GM21786 (cell line): ENCODE measurements around the gene VEGFA.

Source experiments
- ATAC-seq: cut with Tn5 transposase; IDR thresholded peaks from one replicate; pipeline ENCODE4 v1.9.1; 2021; ENCODE audit not compliant: unreplicated experiment

Gene VEGFA

DNA sequence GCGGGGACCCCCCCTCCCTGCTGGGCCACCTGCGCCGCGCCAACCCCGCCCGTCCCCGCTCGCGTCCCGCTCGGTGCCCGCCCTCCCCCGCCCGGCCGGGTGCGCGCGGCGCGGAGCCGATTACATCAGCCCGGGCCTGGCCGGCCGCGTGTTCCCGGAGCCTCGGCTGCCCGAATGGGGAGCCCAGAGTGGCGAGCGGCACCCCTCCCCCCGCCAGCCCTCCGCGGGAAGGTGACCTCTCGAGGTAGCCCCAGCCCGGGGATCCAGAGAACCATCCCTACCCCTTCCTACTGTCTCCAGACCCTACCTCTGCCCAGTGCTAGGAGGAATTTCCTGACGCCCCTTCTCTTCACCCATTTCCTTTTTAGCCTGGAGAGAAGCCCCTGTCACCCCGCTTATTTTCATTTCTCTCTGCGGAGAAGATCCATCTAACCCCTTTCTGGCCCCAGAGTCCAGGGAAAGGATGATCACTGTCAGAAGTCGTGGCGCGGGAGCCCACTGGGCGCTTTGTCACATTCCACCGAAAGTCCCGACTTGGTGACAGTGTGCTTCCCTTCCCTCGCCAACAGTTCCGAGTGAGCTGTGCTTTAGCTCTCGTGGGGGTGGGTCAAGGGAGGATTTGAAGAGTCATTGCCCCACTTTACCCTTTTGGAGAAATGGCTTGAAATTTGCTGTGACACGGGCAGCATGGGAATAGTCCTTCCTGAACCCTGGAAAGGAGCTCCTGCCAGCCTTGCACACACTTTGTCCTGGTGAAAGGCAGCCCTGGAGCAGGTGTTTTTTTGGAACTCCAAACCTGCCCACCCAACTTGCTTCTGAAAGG lies 2.1 kb downstream of the VEGFA start:
- no peak for ATAC-seq

DNA sequence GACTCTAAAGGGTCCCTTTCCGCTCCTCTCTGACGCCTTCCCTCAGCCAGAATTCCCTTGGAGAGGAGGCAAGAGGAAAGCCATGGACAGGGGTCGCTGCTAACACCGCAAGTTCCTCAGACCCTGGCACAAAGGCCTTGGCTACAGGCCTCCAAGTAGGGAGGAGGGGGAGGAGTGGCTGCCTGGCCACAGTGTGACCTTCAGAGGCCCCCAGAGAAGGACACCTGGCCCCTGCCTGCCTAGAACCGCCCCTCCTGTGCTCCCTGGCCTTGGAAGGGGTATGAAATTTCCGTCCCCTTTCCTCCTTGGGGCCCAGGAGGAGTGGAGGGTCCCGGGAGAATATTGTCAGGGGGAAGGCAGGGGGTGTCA lies 2.7 kb downstream of the VEGFA start:
- no peak for ATAC-seq

DNA sequence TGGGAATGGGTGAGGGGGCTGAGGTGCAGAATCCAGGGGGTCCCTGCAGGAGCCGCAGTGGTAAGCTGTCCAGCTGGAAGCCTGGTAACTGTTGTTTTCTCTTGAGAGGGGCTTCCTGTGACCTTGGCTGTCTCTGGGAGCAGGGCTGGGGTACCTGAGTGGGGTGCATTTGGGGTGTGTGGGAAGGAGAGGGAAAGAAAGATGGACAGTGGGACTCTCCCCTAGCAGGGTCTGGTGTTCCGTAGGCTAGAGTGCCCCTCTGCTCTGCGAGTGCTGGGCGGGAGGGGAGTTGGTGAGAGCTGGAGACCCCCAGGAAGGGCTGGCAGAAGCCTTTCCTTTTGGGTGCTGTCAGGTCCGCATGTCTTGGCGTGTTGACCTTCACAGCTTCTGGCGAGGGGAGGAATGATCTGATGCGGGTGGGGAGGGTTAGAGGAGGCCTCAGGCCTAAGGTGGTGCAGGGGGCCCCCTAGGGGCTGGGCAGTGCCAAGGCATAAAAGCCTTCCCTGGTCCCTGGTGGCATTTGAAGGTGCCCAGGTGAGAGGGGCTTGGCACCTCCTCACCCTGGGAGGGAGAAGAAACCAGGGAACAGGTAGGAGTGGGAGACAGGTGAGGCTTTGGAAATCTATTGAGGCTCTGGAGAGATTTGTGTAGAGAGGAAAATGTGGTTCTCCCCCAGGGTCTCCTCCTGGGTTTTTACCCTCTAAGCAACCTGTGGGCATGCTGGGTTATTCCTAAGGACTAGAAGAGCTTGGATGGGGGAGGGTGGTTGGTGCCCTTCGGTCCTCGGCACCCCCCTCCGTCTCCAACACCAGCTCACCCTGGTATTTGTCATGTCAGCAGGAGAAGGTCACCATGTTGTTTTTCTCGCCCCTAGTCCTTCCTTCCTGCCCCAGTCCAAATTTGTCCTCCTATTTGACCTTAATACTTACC lies 3.3 kb downstream of the VEGFA start:
- no peak for ATAC-seq

DNA sequence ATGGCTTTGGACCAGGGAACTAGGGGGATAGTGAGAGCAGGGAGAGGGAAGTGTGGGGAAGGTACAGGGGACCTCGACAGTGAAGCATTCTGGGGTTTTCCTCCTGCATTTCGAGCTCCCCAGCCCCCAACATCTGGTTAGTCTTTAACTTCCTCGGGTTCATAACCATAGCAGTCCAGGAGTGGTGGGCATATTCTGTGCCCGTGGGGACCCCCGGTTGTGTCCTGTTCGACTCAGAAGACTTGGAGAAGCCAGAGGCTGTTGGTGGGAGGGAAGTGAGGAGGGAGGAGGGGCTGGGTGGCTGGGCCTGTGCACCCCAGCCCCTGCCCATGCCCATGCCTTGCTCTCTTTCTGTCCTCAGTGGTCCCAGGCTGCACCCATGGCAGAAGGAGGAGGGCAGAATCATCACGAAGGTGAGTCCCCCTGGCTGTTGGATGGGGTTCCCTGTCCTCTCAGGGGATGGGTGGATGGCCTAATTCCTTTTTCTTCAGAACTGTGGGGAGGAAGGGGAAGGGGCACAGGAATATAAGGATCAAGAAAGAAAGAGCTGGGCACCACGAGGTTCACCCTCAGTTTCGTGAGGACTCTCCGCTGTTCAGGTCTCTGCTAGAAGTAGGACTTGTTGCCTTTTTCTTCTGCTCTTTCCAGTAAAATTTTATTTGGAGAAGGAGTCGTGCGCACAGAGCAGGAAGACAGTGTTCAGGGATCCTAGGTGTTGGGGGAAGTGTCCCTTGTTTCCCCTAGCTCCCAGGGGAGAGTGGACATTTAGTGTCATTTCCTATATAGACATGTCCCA lies 4.2 kb downstream of the VEGFA start:
- no peak for ATAC-seq

DNA sequence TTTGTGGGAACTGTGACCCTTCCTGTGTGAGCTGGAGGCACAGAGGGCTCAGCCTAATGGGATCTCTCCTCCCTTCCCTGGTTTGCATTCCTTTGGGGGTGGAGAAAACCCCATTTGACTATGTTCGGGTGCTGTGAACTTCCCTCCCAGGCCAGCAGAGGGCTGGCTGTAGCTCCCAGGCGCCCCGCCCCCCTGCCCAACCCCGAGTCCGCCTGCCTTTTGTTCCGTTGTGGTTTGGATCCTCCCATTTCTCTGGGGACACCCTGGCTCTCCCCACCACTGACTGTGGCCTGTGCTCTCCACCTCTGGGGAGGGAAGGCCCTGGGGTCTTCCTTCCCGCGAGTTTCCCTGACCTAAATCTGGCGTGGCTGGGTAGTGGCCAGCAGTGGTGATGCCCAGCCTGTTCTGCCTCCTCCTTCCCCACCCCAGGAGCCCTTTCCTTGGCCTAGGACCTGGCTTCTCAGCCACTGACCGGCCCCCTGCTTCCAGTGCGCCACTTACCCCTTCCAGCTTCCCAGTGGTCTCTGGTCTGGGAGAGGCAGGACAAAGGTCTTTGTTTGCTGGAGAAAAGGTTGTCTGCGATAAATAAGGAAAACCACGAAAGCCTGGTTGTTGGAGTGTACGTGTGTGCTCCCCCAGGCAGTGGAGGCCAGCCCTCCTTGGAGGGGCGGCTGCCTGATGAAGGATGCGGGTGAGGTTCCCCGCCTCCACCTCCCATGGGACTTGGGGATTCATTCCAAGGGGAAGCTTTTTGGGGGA lies 4.9 kb downstream of the VEGFA start:
- ATAC-seq: no peak

DNA sequence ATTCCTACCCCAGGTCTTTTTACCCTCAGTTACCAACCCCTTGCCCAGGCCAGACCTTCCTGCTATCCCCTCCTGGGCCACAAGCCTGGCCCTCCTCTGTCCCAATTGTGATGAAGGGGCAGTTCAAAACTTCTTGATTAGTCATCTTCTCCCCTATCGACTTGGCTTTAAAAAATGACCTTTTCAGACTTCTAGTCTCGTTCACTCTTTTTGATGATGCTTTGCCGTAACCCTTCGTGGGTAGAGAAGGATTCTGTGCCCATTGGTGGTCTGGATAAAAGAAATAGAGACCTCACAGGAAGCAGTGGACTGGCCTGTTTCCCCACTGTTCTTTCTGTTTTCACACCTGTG lies 5.5 kb downstream of the VEGFA start:
- ATAC-seq: no peak

DNA sequence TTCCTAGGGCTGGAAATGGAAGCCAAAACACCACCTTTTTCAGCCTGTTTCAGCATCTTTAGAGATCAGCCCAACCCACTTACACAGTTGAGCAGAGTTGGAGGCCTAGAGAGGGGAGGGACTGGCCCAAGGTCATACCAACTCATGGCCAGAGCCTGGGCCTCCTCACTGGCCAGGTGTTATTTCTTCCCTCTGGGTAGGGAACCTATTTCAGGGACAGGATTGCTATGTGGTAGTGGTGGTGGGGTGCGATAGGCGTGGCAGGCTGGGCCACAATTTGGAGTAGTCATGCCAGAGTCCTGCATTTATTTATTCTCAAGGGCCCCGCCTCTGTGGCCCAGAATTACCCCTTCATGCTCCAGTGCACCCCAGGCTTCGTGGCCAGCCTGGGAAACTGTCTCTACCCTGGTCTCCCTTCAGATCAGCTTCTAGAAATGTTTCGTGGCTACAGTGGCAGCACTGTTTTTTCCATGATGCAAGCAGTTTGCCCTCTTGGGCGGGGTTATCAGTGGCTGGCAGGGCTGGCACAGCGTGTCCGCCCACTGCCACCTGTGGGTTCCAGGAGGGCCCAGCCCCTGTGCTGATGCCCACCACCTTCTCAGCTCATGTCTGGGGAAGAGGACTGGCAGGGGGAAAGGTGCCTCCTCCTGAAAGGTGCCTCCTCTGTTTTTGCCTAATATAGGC lies 6.2 kb downstream of the VEGFA start:
- no peak for ATAC-seq

DNA sequence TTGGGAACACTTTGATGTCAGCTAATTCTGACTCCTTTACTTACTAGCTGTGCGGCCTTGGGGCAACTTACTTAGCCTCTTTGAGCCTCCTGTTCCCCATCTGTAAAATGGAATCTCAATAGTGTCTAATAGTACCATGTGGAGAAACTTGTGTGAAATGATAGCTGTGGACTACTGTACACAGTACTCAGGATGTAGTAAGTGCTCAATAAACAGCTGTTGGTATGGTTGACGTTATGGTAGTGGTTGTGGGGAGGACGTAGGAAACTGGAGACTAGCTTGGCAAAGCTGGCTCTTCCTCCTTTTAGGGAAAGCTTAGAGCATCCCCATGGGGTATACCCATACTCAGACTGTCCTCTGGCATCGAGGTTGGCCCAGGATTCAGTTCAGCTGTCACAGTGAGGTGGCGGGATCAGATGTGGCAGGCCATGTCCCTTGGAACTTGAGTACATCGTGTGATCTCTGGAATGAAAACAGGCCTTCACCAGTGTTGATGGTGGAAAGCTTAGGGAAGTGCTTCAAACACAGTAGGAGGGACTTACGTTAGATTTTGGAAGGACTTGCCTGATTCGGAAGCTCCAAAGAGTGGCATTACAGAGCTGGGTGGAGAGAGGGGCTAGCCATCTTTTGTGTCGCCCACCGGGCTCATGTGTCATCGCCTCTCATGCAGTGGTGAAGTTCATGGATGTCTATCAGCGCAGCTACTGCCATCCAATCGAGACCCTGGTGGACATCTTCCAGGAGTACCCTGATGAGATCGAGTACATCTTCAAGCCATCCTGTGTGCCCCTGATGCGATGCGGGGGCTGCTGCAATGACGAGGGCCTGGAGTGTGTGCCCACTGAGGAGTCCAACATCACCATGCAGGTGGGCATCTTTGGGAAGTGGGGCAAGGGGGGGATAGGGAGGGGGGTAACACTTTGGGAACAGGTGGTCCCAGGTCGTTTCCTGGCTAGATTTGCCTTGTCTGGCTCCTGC lies 7.1 kb downstream of the VEGFA start:
- ATAC-seq: no peak

DNA sequence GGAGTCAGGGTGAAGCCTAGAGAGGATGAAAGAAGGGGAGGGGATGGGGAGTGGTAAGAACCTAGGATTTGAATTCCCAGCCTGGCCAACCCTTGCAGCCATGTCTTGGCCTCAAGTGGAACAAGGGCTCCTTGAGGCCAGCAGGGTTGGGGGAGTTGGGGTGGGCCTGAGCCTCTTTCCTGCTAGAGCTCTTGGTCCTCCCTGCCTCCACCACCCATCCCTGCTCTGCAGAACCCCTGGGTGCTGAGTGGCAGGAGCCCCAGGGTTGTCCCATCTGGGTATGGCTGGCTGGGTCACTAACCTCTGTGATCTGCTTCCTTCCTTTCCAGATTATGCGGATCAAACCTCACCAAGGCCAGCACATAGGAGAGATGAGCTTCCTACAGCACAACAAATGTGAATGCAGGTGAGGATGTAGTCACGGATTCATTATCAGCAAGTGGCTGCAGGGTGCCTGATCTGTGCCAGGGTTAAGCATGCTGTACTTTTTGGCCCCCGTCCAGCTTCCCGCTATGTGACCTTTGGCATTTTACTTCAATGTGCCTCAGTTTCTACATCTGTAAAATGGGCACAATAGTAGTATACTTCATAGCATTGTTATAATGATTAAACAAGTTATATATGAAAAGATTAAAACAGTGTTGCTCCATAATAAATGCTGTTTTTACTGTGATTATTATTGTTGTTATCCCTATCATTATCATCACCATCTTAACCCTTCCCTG lies 8.3 kb downstream of the VEGFA start:
- ATAC-seq: no peak

DNA sequence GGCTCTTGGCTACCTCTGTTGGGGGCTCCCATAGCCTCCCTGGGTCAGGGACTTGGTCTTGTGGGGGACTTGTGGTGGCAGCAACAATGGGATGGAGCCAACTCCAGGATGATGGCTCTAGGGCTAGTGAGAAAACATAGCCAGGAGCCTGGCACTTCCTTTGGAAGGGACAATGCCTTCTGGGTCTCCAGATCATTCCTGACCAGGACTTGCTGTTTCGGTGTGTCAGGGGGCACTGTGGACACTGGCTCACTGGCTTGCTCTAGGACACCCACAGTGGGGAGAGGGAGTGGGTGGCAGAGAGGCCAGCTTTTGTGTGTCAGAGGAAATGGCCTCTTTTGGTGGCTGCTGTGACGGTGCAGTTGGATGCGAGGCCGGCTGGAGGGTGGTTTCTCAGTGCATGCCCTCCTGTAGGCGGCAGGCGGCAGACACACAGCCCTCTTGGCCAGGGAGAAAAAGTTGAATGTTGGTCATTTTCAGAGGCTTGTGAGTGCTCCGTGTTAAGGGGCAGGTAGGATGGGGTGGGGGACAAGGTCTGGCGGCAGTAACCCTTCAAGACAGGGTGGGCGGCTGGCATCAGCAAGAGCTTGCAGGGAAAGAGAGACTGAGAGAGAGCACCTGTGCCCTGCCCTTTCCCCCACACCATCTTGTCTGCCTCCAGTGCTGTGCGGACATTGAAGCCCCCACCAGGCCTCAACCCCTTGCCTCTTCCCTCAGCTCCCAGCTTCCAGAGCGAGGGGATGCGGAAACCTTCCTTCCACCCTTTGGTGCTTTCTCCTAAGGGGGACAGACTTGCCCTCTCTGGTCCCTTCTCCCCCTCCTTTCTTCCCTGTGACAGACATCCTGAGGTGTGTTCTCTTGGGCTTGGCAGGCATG lies 9.2 kb downstream of the VEGFA start:
- ATAC-seq: no peak

DNA sequence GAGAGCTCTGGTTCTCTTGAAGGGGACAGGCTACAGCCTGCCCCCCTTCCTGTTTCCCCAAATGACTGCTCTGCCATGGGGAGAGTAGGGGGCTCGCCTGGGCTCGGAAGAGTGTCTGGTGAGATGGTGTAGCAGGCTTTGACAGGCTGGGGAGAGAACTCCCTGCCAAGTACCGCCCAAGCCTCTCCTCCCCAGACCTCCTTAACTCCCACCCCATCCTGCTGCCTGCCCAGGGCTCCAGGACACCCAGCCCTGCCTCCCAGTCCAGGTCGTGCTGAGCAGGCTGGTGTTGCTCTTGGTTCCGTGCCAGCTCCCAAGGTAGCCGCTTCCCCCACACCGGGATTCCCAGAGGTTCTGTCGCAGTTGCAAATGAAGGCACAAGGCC lies 9.8 kb downstream of the VEGFA start:
- ATAC-seq: no peak

DNA sequence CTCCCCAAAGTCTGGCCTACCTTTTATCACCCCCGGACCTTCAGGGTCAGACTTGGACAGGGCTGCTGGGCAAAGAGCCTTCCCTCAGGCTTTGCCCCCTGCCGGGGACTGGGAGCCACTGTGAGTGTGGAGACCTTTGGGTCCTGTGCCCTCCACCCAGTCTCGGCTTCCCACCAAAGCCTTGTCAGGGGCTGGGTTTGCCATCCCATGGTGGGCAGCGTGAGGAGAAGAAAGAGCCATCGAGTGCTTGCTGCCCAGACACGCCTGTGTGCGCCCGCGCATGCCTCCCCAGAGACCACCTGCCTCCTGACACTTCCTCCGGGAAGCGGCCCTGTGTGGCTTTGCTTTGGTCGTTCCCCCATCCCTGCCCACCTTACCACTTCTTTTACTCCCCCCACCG lies 10.3 kb downstream of the VEGFA start:
- ATAC-seq: no peak

DNA sequence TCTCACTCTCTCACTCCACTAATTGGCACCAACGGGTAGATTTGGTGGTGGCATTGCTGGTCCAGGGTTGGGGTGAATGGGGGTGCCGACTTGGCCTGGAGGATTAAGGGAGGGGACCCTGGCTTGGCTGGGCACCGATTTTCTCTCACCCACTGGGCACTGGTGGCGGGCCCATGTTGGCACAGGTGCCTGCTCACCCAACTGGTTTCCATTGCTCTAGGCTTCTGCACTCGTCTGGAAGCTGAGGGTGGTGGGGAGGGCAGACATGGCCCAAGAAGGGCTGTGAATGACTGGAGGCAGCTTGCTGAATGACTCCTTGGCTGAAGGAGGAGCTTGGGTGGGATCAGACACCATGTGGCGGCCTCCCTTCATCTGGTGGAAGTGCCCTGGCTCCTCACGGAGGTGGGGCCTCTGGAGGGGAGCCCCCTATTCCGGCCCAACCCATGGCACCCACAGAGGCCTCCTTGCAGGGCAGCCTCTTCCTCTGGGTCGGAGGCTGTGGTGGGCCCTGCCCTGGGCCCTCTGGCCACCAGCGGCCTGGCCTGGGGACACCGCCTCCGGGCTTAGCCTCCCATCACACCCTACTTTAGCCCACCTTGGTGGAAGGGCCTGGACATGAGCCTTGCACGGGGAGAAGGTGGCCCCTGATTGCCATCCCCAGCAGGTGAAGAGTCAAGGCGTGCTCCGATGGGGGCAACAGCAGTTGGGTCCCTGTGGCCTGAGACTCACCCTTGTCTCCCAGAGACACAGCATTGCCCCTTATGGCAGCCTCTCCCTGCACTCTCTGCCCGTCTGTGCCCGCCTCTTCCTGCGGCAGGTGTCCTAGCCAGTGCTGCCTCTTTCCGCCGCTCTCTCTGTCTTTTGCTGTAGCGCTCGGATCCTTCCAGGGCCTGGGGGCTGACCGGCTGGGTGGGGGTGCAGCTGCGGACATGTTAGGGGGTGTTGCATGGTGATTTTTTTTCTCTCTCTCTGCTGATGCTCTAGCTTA lies 11.2 kb downstream of the VEGFA start:
- ATAC-seq: no peak

DNA sequence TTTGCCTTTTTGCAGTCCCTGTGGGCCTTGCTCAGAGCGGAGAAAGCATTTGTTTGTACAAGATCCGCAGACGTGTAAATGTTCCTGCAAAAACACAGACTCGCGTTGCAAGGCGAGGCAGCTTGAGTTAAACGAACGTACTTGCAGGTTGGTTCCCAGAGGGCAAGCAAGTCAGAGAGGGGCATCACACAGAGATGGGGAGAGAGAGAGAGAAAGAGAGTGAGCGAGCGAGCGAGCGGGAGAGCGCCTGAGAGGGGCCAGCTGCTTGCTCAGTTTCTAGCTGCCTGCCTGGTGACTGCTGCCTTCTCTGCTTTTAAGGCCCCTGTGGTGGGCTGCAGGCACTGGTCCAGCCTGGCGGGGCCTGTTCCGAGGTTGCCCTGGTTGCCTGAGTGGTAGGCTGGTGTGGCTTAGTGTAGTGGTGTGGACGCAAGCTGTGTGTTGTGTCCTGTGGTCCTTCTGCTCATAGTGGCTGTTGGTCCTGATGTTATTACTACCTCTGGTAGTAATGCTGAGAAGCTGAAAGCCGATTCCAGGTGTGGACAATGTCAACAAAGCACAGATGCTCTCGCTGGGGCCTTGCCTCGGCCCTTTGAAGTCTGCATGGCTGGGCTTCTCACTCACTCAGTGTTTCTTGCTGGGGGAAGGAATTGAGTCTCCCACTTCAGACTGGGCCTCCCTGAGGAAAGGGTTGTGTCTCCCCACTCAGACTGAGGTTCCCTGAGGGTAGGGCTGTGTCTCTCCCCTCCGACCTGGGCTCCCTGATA lies 12.1 kb downstream of the VEGFA start:
- ATAC-seq: no peak

DNA sequence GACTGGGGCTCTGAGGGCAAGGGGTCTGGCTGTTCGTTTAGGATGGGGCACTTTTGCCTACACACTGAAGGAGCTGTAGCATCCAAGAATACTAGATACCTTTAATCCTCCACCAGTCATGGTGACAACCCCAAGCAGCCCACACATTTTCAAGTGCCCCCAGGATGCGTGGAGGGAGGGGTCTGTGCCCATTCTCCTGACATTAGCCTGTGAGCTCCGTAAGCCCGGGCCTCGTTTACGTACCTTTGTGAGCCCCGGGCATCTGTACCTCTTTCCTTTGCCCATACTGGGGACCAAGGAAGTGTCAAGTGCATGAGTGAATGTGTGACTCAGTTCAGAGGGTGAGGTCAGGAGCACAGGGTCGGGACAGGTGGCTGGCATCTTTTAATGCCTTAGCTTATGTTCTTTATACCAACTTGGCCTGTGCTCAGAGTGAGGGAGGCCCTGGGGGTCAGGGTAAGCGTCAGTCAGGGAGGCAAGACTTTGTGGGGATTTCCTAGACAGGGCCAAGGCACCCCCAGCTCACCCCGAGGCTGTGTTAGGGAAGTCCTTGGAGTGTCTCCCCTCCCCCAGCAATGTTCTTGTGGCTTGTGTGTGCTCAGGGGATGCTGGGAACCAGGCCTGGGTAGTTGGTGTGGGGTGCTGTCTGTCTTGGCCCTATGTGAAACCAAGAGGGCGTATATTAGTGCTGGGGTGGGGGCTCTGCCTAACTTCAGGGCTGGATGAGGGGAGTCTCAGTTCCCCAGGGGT lies 12.9 kb downstream of the VEGFA start:
- no peak for ATAC-seq
